AG09309 (cell line): ENCODE measurements around the gene GLTP.
A peak's percentile ranks its signal among the peaks of the same experiment; 100 is the strongest.

Experiments used
- DNase-seq: peaks from one replicate; pipeline ENCODE4 v3.0.0-alpha.2; 2010; ENCODE audit warnings: low read depth
- H3K4me3 ChIP-seq: 2 replicates; pipeline ENCODE4 v1.5.1; 2011; ENCODE audit warnings: mild to moderate bottlenecking, low read depth, low read length, moderate library complexity; ENCODE audit not compliant: control insufficient read depth
- TF ChIP-seq, protein P1 (sequence below): IDR thresholded peaks from 2 replicates; pipeline ENCODE4 v1.5.1; 2011; ENCODE audit warnings: mild to moderate bottlenecking, low read depth, low read length, inconsistent platforms; ENCODE audit not compliant: insufficient read depth, control insufficient read depth; ENCODE audit errors: missing control alignments

The GLTP gene

DNA sequence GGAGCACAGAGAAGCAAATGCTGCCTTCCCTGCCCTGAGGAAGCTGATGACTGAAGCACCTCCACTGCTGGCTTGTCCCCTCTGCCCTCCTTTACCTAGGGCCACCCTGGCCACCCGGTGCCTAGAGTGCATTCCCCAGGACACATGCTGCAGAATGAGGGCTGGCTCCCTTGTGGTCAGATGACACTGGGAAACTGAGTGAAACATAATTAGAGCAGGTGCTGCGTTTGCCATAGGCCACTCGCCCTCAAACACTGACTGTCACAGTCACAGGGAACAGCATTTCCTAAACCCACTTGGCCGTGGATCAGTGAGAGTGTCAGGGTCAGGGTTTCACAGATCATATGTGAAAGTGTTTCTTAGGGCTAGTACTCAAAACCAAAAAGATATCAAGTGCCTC is 35.7 kb upstream of the GLTP start:
- H3K4me3 ChIP-seq, result no peak overlapping the region
- DNase-seq, result no peak
- TF ChIP-seq, protein P1, sequence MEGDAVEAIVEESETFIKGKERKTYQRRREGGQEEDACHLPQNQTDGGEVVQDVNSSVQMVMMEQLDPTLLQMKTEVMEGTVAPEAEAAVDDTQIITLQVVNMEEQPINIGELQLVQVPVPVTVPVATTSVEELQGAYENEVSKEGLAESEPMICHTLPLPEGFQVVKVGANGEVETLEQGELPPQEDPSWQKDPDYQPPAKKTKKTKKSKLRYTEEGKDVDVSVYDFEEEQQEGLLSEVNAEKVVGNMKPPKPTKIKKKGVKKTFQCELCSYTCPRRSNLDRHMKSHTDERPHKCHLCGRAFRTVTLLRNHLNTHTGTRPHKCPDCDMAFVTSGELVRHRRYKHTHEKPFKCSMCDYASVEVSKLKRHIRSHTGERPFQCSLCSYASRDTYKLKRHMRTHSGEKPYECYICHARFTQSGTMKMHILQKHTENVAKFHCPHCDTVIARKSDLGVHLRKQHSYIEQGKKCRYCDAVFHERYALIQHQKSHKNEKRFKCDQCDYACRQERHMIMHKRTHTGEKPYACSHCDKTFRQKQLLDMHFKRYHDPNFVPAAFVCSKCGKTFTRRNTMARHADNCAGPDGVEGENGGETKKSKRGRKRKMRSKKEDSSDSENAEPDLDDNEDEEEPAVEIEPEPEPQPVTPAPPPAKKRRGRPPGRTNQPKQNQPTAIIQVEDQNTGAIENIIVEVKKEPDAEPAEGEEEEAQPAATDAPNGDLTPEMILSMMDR, result no peak

DNA sequence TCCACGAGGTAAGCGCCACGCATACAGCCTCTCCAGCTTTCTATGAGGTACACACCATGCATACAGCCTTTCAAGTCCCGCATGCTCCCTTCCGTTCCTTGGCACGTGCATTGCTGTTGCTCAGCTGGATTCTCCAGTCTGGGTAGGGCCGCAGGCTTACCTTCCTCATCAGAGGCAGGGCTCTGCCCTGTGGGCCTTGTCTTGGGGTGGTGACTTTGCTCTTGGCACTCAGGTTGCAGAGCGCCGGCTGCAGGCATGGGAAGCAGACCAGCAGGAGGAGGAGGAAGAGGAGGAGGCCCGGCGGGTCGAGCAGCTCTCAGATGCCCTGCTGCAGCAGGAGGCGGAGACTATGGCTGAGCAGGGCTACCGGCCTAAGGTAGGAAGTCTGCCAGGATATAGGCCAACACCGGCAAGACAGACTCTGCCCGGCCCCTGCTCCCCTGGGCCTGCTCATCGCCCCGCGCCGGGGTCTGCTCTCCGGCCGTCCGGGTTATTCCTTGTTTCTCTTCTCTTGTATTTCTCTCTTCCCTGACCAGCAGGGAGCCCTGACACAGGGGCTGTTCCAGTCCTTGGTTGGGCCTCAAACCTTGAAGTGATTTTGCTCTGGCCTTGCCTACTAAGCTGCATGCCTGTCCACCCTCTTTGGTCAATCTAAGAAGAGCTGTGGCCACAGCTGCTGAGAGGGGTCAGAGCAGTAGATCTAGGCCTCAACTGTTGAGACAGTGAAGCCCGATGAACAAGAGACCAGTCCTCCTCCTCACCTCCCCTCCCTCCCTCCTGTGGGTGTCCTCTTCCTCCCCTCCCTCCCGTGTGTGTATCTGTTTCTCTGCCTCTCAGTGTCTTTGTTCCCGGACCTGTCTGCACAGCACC is 35.1 kb upstream of the GLTP start:
- DNase-seq, result no peak
- H3K4me3 ChIP-seq, result no peak overlapping the region
- TF ChIP-seq, protein P1, result no peak

DNA sequence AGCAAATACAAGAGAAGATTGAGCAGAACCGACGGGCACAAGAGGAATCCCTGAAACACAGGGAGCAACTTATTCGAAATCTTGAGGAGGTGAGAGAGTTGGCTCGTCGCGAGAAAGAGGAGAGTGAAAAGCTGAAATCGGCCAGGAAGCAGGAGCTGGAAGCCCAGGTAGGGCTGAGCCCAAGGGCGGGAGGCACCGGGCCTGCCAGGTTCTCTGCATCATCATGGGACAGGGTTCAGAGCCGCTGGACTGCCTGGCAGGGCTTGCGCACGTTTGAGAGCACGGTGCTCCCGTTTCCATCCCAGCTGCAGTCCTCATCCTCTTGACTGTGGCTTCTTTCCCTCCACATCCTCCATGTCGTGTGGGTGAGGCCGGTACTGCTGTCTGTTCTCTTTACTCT is 34.1 kb upstream of the GLTP start:
- no peak overlapping the region for H3K4me3 ChIP-seq
- no peak for DNase-seq
- TF ChIP-seq, protein P1, result no peak

DNA sequence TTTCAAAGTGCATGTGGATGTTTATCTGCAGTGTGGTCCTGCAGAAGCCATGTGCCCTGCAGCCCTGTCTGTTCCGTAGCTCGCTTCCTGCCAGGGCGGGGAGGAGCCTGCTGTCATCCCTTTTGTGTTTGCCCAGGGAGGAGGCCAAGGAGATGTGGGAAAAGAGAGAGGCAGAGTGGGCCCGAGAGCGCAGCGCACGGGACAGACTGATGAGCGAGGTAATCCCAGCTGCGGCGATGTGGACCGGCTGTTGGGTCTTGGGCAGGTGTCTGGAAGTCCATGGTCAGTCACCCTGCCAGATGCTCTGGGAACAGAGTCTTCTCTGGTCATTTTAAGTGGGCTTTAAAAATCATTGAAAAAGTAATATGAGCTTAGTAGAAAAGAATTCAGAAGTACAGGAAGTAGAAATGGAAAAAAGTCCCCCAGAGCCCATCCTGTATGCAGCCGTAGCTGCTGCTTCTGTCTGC is 32.5 kb upstream of the GLTP start:
- DNase-seq, result no peak
- TF ChIP-seq, protein P1, result no peak
- no peak overlapping the region for H3K4me3 ChIP-seq

DNA sequence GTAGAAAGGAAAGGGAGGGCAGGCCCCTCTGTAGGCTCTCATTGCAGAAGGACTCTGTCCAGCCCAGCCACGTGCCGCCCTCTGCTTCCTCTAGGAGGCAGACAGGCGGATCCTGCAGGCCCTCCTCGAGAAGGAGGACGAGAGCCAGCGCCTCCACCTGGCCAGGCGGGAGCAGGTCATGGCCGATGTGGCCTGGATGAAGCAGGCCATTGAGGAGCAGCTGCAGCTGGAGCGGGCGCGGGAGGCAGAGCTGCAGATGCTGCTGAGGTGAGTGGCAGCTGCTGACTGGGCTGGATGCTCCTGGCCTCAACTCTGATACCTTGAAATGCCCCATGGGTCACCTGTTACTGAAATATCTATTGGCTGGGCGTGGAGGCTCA is 30.6 kb upstream of the GLTP start:
- no peak for DNase-seq
- TF ChIP-seq, protein P1, result peak; percentile 38
- H3K4me3 ChIP-seq, result no peak overlapping the region

DNA sequence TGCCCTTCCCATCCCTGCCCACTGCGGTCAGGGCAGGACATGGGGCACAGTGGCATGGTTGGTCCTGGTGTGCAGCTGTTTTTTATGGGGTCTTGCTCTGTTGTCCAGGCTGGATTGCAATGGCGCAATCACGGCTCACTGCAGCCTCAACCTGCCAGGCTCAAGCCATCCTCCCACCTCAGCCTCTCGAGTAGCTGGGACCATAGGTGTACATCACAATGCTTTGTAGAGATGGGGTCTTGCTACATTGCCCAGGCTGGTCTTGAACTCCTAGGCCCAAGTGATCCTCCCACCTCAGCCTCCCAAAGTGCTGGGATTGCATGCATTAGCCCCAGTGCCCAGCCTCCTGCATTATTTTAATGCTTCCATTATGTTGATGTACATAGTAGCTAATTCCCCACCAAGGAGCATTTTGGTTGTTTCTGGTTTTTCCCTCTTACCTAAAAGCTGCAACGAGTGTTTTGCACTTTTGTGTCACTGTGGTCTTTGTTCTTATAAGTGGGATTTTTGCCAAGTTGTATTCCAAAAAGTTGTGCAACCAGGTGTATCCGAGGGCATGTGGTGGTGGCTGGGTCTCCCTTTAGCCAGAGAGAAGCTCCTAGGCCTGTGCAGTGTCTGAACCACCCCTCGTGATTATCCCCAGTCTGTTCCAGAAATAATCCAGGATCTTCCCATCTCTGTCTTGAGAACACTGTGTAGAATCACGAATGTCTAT is 30.1 kb upstream of the GLTP start:
- no peak overlapping the region for H3K4me3 ChIP-seq
- DNase-seq, result no peak
- TF ChIP-seq, protein P1, result no peak
